NB4 (cell line): ENCODE data around the gene GRM5.

Source experiments
- CTCF ChIP-seq: IDR thresholded peaks from one replicate; pipeline ENCODE4 v1.5.1; 2012; ENCODE audit warnings: low read depth, low read length
- MYC ChIP-seq: IDR thresholded peaks from 2 replicates; pipeline ENCODE4 v1.6.1; 2011; ENCODE audit warnings: low read depth, low read length
- POLR2A ChIP-seq: IDR thresholded peaks from 2 replicates; pipeline ENCODE4 v1.6.1; 2011; ENCODE audit warnings: mild to moderate bottlenecking; ENCODE audit not compliant: insufficient read length; ENCODE audit errors: extremely low read depth

DNA sequence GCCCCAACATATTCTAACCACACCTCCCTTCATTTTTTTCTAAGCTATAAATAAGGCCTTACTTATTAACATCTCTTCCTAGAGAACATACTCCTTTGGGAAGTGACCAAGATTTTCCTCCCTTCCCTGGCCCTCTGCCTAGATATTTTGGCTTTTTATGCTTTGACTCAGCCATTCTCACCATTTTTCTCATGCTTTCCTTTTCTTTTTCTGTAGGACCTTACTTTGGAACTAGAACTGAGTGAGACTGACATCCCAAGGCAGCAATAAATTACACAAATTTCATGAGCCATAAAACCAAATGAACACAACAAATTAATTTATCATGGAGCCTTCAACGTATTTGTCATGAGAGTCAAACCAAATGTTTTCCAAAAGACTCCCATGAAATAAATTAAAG, 585.6 kb downstream of the GRM5 start:
- TF ChIP-seq POLR2A (no peak), CTCF (no peak), MYC (no peak)
